ENCODE data around the gene PLN. TPM values are rescaled to one million over a fixed set of nuclear protein-coding genes. Genes with fewer than 3 reads are reported as not detected.

Gene PLN
- 0.10 and 1.4 TPM in 2 replicates for total RNA-seq
- 0.30 TPM for polyA plus RNA-seq (2012)

DNA sequence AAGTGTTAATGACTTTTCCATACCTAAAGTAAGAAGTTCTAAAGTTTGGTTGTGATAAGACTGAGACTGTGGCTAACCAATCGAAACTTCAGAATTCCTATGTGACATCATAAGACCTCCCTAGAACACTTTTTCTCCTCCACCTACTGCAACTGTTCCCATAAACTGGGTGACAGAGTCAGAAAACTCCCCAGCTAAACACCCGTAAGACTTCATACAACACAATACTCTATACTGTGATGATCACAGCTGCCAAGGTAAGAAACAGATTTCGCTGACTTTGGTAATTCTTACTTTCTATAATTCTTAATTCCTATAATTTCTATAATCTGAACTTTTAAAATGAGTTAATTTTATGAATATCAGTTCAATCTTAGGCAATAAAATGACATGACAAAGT is at the start of gene PLN:
TSS of gene PLN (plus strand) at position 161 of the 400 bp plus-strand sequence. CDS start 10,626 bp downstream, outside the sequence.
- DNase-seq (ENCODE audit: low read depth) = no peak

DNA sequence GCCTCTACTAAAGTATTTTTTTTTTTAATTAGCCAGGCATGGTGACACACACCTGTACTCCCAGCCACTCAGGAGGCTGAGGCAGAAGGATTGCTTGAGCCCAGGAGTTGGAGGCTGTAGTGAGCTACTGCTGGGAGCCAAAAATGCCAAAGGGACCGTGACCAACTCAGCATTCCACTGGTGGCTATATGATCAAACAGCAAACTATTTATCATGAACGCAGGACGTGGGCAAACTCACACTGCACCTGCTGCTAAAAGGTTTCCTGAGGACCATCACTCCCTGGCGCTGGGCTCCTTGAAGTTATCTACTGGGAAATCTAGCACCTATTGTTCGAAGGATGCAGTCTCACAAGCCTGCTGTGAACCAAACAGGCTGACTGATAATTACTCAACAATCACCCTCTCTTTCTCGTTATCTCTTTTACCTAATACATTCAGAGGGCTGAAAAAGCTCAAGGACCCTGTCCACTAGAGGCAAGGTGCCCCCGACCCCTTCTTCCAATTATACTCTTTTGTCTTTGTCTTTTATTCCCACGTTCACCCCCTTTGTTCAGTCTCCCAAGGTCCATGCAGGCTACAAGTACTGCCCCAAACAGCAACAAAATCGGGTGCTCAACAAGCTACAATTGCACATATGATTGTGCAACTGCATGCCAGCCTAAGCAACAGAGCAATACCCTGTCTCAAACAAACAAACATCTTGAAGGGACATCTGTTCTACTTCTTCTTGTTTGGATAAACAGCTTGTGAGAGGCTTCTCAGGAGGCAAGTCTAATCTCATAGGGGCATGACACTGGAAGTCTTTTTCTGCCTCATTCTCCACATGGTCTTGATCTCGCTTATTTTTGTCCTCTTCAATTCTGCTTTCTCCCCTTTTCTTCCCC is 47.7 kb upstream of the PLN start:
- DNase-seq (ENCODE audit: low read depth) = no peak

DNA sequence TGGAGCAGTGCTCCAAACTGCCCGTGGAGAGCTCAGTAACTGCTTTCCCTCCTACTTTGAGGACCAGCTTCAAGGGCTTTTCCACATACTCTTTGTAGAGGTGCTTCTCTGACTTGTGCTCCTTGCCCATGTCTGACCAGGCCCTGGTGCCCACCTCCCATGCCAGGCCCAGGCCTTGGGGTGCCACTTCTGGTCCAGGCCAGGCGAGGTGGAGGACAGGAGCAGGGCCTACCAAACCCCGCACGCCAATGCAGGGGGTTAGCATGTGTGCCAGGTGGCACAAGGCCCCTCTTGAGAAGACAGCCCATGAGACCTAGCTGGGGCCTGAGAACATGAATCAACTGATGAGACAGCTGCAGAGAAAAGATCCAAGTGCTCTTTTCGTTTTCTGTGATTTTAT is 47.0 kb upstream of the PLN start:
- no peak for DNase-seq (ENCODE audit: low read depth)

DNA sequence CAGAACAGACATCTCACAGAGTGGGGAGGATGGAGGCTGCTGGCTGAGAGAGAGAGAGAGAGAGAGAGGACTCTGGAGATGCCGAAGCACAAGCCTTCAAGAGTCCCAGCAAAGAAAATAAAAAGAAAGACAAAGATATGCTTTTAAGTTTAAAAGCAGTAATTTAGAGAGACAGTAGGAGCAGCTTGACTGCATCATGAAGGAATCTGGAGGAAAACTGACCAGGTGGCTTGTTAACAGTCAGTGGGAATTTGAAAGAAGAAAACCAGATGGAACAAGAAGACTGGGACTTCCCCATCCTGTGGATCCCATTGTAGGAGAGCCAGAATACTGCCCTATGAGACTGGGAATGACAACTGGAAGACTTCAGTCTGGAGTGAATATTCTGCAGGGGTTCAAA is 46.3 kb upstream of the PLN start:
- DNase-seq (ENCODE audit: low read depth) = peak; percentile 16

DNA sequence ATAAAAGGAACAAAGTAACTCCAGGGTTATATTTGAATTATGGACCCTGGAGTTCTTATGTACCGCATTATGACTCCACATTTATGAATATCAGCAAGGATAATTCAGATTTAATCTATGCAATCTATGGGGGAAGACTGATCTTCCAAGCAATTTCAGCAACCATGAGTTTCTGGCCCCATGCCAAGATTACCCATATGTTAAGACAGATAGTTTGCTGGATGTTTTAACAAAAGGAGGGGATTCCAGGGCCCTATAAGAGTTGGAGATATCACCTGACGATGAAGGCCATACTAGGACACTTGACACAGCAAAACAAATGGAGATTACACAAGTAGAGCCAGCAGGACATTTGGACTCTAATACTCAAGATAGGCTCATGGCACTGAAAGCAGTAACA is 45.9 kb upstream of the PLN start:
- DNase-seq (ENCODE audit: low read depth) = no peak

DNA sequence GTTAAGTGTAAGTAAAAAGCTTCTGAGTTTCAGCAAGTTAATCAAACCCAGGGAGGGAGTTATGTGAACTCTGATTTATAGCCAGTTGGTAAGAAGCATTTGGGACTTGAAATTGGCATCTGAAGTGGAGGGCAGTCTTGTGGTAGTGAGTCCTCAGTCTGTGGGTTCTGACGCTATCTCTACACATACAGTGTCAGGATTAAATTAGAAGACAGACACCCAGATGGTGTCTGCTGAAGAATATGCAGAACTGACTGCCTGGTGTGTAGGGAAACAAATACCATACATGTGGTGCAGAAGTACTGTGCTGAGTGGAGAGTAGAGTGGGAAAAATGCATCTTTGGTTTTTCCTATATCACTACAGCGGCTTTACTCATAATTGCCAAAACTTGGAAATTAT is 43.5 kb upstream of the PLN start:
- peak; percentile 72 for DNase-seq (ENCODE audit: low read depth)

DNA sequence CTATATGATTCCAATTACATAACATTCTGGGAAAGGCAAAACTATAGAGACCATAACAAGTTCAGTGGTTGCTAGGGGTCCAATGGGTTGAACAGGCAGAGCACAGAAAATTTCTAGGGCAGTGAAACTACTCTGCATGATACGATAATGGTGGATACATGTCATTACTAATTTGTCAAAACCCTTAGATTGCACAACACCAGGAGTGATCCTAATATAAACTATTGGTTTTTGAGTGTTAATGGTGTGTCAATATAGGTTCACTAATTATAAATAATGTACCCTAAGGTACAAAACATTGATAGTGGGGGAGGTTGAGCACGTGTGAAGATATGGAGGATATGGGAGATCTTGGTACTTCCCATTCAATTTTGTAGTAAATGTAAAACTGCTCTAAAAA is 42.4 kb upstream of the PLN start:
- DNase-seq (ENCODE audit: low read depth) = no peak

DNA sequence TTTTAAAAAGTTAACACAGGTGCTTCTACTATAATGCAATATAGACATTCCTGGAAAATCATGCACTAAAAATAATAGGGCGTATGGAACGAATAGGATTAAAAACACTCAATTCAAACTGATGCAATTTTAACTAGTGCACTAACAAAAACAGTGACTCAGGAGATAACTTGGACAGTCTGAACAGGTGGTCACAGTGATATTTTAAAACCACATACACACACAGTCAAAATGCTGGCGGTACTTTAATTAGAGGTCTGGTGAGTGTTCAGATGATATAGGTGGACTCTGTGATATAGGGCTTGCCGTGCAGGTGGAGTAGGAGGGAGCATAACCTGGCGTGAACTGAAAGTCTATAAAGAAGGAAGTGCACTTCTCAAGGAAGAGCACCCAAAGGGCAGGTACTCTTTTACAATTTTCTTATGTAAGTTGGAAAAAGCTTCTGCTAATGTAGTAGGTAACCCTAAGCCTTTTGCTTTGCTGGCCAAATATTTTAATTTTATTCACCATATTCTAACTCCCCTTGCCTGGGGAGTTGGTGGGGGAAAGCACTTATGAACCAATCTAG is 41.9 kb upstream of the PLN start:
- peak; percentile 51 for DNase-seq (ENCODE audit: low read depth)

DNA sequence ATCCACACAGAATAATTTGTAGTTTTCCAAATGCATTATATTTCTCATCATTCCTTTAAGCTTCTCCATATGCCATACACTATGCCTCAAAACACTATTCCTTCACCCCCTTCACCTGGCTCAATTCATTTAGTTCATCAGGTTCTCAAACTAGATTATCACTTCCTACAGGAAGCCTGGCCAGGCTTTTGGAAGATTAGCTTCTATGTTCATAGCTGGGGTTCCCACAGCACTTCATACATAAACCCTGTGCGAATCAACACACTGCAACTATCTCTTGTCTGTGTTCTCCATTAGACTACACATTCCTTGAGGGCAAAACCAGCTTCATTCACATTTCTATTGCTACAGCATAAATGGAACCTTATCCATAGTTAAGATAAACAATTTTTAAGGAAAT is 40.5 kb upstream of the PLN start:
- DNase-seq (ENCODE audit: low read depth) = no peak

DNA sequence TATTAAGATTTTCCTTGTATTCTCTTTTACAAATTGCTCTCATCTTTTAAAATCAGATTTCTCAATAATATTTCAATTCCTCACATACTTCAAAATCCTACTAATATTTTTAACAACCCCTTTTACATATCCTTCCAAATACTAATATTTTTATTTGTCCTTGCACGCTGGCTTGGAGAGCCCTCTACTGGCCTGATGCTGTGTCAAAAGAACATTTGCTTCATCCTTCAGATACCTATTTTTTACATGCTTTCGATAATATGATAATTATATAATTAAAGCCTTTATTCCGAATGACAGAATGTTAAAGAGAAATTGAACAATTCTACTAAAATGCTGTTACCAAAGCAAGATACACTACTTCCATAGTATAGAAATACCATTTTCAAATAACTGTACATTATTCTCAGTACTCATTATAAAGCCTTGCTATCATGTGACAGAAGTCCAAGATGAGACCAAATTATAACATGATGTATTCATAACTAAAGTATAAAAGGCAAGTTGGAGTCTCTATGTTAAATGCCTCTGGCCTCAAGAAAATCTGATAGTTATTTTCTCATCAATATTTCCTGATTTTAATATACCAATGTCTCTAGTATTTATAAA is 39.0 kb upstream of the PLN start:
- DNase-seq (ENCODE audit: low read depth) = peak; percentile 51

DNA sequence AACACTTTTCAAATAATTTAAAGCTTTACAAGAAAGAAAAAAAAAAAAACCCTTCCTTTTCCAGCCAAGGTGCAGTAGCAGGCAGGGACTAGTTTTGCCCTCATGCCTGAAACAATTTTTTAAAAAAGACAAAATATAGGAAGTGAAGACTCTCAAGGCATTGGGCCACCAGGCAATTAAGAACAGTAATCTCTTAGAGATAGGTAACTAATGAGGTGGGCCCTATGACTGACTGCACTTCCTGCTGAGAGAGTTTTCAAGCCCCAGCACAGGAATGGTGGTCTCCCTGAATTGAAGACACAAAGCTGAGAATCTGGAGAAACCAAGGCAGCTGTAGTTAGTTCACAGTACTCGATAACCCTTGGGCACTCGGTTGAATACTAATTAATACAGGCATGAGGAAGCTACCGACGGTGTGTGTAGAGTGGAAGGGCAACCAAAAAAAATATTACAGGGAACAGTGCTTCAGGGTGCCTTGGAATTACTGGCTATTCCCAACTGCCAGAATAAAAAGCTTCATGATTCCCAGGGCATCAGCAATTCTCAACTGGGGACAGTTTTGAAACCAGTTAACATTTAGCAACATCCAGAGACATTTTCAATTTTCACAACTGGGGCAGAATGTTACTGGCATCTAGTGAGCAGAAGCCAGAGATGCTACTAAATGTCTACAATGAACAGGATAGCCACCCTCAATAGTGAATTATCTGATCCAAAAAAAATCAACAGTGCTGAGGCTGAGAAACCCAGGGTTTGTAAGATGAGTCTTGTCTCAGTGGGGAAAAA is 36.0 kb upstream of the PLN start:
- DNase-seq (ENCODE audit: low read depth) = no peak

DNA sequence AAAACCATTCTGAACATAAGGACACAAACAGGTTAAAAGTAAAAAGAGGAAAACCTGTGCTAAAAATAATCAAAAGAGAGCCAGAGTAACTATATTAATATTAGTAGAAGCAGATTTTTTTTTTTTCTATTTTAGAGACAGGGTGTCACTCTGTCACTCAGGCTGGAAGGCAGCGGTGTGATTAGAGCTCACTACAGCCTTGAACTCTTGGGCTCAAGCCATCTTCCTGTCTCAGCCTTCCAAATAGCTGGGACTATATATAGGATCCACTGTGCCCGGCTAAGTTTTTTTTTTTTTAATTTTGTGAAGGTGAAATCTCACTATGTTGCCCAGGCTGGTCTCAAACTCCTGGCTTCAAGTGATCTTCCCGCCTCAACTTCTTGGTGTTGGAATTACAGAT is 33.4 kb upstream of the PLN start:
- peak; percentile 22 for DNase-seq (ENCODE audit: low read depth)

DNA sequence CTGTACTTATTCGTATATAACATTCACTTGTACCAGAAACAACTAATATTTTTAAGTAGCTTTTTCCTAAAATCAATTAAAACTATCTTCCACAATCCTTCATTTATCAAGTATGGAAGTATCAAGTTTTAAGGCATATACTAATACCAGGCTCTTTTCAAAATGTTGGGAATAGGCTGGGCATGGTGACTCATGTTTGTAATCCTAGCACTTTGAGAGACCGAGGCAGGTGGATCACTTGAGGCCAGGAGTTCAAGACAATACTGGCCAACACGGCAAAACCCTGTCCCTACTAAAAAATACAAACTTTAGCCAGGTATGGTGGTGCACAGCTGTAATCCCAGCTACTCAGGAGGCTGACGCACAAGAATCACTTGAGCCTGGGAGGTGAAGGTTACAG is 25.7 kb upstream of the PLN start:
- peak; percentile 25 for DNase-seq (ENCODE audit: low read depth)

DNA sequence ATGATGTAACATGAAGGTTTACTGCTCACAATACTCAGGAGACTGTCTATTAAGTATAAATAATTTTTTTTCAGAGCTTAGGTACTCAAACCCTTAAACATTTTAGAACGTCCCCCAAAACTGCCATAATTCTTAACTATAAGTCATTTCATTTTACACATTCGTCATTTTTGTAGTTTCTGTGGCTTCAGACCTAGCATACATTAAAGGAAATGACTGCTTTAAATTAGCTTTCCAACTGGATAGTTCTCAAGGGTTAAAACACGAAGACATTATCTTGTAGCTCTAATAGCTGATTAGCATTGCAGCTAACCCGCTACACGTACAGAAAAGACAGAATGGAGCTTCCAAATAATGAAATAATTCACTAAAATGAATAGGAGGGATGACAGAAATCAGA is 24.9 kb upstream of the PLN start:
- DNase-seq (ENCODE audit: low read depth) = no peak

DNA sequence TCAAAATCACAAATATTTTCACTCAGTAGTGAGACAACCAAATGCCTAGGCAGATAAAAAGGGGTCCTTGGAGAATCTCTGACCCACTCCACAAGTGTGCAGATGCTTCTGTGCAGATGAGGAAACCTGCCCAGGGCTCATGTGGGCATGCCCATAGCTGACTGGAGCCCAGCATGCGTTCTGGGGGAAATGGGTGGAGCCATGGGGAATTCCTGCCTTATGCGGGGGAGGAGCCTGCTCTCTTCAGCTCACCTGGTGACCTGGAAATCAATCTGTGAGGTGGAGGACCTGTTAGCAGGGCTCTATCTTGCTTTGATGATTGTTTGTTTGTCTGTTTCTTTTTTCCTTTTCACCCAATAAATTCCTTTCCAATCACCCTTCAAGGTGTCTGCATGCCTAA is 23.4 kb upstream of the PLN start:
- DNase-seq (ENCODE audit: low read depth) = no peak

DNA sequence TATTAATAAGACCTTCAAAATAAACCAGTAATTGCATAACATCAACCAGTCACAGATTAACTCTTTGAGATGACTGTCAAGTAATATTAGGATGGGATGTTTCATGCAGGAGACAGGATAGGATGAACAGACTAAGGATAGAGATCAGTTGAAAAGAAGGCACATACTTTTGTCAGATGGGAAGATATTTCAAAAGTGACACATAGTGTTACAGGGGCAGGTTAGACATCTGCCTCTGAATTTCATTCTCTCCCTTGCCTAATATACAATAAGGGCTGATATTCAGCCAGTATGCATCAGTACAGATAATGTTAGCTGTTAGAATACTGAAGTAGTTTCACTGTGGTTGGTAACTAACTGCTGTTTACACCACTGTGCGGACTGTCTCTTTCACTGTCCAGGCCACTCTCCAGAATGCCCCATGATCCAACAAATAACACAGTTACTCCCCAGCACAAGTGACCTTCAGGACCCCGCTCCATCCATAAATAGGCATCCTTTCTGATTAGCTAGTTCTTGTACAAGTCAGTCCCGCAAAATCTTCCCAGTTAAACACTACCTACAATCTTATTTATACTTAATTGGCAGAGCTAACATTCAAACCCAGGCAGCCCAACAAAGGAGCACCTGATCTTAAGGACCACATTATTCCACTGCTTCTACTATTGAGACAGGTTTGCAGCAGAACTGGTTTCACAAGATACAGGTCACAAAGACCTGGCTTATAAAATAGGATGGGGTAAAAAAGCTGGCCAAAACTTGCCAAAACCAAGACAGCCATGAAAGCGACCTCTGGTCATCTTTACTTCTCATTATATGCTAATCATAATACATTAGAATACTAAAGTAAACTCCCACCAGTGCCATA is 21.9 kb upstream of the PLN start:
- DNase-seq (ENCODE audit: low read depth) = no peak

DNA sequence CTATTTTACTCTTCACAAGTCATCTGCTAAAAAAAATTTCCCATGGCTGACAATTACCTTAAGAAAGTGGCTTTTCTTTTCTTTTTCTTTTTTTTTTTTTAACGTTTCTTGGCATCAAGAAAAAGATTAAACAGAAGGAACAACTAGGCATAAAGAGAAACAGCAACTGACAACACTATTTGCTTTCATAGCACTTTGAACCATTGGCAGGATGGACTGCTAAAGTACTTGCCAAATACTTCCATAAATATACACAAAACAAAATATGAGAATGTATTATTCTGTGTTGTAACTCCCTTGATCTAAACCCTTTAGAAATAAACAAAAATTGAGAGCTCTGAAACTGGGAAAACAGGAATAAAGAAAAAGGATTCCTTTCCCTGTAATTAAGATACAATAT is 20.0 kb upstream of the PLN start:
- DNase-seq (ENCODE audit: low read depth) = no peak

DNA sequence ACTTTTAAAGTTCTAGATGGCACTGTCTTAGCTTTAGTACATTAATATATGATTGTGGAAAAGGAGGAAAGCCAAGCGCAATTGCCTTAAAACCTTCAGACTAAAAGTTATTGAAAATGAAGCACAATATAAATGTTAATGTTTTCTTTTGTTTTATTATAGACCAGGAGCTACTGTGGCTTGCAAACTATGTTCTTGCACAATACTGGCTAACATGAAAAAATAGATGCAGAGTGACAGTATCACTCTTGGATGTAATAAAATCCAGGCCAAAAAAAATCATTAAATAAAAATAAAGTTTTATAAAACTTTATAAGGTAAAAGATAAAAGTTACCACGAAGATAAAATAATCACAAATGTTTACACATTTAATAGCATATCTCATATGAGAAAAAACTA is 18.3 kb upstream of the PLN start:
- DNase-seq (ENCODE audit: low read depth) = no peak

DNA sequence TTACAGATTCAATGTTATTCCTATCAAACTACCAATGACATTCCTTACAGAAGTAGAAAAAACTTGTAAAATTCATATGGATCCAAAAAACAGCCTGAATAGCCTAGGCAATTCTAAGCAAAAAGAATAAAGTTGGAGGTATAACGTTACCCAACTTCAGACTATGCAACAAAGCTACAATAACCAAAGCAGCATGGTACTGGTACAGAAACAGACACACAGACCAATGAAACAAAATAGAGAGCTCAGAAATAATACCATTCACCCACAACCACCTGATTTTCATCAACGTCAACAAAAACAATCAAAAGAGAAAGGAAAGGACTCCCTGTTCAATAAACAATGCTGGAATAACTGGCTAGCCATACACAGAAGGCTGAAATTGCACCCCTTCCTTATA is 17.2 kb upstream of the PLN start:
- DNase-seq (ENCODE audit: low read depth) = no peak

DNA sequence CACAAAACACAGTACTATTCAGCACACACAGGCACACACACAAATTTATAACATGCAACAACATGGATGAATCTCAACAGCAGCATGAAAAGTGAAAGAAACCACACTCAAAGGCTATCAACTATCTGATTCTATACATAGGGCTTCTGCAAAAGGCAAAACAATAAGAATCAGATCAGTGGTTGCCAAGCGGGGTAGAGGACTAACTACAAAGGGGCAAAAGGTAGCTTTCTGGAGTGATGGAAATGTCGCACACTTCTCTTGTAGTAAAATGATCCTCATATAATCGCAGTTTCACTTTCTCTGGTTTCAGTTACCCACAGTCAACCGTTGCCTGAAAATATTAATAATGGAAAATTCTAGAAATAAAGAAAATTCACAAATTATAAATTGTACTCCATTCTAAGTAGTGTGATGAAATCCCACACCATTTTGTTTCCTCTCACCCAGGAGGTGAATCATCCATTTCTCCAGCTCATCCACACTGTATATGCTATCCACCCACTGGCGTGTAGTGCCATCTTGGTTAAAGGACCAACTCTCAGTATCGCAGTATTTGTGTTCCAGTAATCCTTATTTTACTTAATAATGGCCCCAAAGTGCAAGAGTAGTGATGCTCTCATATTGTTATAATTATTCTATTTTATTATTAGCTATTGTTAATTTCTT is 12.8 kb upstream of the PLN start:
- DNase-seq (ENCODE audit: low read depth) = no peak

All from myocyte (in vitro differentiated cells).